Glutamatergic neuron (in vitro differentiated cells): ENCODE data around the gene PHACTR3. TPM values are rescaled to one million over a fixed set of nuclear protein-coding genes. Genes with fewer than 3 reads are reported as not detected.
"Not testable (repeated sequence)": the region's sequence is repeated elsewhere in the genome, so short reads cannot be mapped to it uniquely, and the experiment has no call there.

Experiments used
- DNase-seq: peaks from one replicate; pipeline ENCODE4 v3.0.0; 2022
- H3K27ac Mint-ChIP-seq: one replicate; pipeline ENCODE4 v1.8.0; 2020; ENCODE audit warnings: mild to moderate bottlenecking, mixed read lengths, inconsistent platforms; ENCODE audit not compliant: unreplicated experiment
- H3K27me3 Mint-ChIP-seq: one replicate; pipeline ENCODE4 v1.8.0; 2020; ENCODE audit warnings: mild to moderate bottlenecking, moderate library complexity, mixed read lengths, inconsistent platforms; ENCODE audit not compliant: unreplicated experiment
- H3K36me3 Mint-ChIP-seq: one replicate; pipeline ENCODE4 v1.8.0; 2020; ENCODE audit warnings: mild to moderate bottlenecking, mixed read lengths, inconsistent platforms; ENCODE audit not compliant: unreplicated experiment
- H3K4me1 Mint-ChIP-seq: one replicate; pipeline ENCODE4 v1.8.0; 2020; ENCODE audit warnings: mild to moderate bottlenecking, low read depth, mixed read lengths, inconsistent platforms; ENCODE audit not compliant: unreplicated experiment
- H3K4me3 Mint-ChIP-seq: one replicate; pipeline ENCODE4 v1.8.0; 2020; ENCODE audit warnings: mild to moderate bottlenecking, mixed read lengths, inconsistent platforms; ENCODE audit not compliant: unreplicated experiment
- H3K9me3 Mint-ChIP-seq: one replicate; pipeline ENCODE4 v1.8.0; 2020; ENCODE audit warnings: mild to moderate bottlenecking, moderate library complexity, mixed read lengths, inconsistent platforms; ENCODE audit not compliant: unreplicated experiment
- CTCF ChIP-seq: fragments of 200-600 bp; sonication (generic); IDR thresholded peaks from one replicate; pipeline ENCODE4 v1.5.0; 2021; ENCODE audit not compliant: partially characterized antibody, unreplicated experiment
- long read RNA-seq: library from polyadenylated mRNA; unstranded; transcript quantifications from one replicate; pipeline ENCODE4 v2.0.0, GENCODE V29; 2020; ENCODE audit not compliant: unreplicated experiment
- total RNA-seq: library from RNA; stranded (reverse); fragmentation: NEBNext Ultra II Directional; extraction: Animal tissue kit (Norgen Biotek cat#: 25700); gene quantifications from one replicate; pipeline ENCODE4 v1.2.1, GENCODE V29; 2021; ENCODE audit not compliant: unreplicated experiment

PHACTR3 gene
- 37.0 TPM for total RNA-seq
- long read RNA-seq, transcript PHACTR3-204 (13 exons, 2,728 nt) = major isoform, 12 of 19 reads
- long read RNA-seq, partial matches to known transcripts = 3 of 19 reads
- long read RNA-seq, other reads (novel, unspliced or antisense) = 3 of 19 reads

GRCh38 chr20:59603781-59604541 lies at the start of gene PHACTR3:
TSS of gene PHACTR3 (plus strand) at chr20:59604540. CDS start at chr20:59605015, 475 bp downstream.
- Mint-ChIP-seq H3K4me1 (peaks cover 8% of the 10 kb centered on the region), H3K4me3 (peak within 1 kb of the TSS; percentile 83), H3K27me3 (peaks cover 22% of the 10 kb centered on the region), H3K9me3 (peaks cover 12% of the 10 kb centered on the region), H3K27ac (peak within 1 kb of the TSS; percentile 80), H3K36me3 (peaks cover 8% of the 10 kb centered on the region)
- no peak for TF ChIP-seq CTCF
- peak; percentile 83 for DNase-seq

- H3K9me3 Mint-ChIP-seq, H3K4me3 Mint-ChIP-seq: not testable (repeated sequence)
Measured at GRCh38 chr20:59557733-59558529, 46.4 kb upstream of the PHACTR3 start.

GRCh38 chr20:59559024-59559817 lies 45.1 kb upstream of the PHACTR3 start:
- Mint-ChIP-seq H3K4me3 (no peak overlapping the region), H3K4me1 (no peaks in the 10 kb centered on the region), H3K36me3 (no peaks in the 10 kb centered on the region), H3K27ac (no peak overlapping the region), H3K9me3 (no peaks in the 10 kb centered on the region), H3K27me3 (peaks cover 5% of the 10 kb centered on the region)
- no peak for DNase-seq
- TF ChIP-seq CTCF = no peak

More at GRCh38 chr20:59557733-59558529, 46.4 kb upstream of the PHACTR3 start:
- H3K4me1 Mint-ChIP-seq, H3K27me3 Mint-ChIP-seq, H3K27ac Mint-ChIP-seq, DNase-seq, H3K36me3 Mint-ChIP-seq: not testable (repeated sequence)

- H3K27ac Mint-ChIP-seq = no peak overlapping the region
- TF ChIP-seq CTCF = no peak
- no peak overlapping the region for H3K4me3 Mint-ChIP-seq
- peaks cover 5% of the 10 kb centered on the region for H3K27me3 Mint-ChIP-seq
- no peak for DNase-seq
- no peaks in the 10 kb centered on the region for H3K4me1 Mint-ChIP-seq
- H3K9me3 Mint-ChIP-seq = no peaks in the 10 kb centered on the region
- no peaks in the 10 kb centered on the region for H3K36me3 Mint-ChIP-seq
Measured at GRCh38 chr20:59559863-59560262, 44.5 kb upstream of the PHACTR3 start.

GRCh38 chr20:59560588-59561227 lies 43.6 kb upstream of the PHACTR3 start:
- H3K4me1 Mint-ChIP-seq = no peaks in the 10 kb centered on the region
- TF ChIP-seq CTCF = peak; percentile 83
- no peaks in the 10 kb centered on the region for H3K36me3 Mint-ChIP-seq
- no peak overlapping the region for H3K27ac Mint-ChIP-seq
- peak; percentile 17 for DNase-seq
- H3K27me3 Mint-ChIP-seq = peaks cover 5% of the 10 kb centered on the region
- no peaks in the 10 kb centered on the region for H3K9me3 Mint-ChIP-seq
- H3K4me3 Mint-ChIP-seq = no peak overlapping the region
